HFFc6 (cell line): ENCODE measurements around the gene ADSS1. TPM values are rescaled to one million over a fixed set of nuclear protein-coding genes. Genes with fewer than 3 reads are reported as not detected.

ENCODE experiments used
- DNase-seq: peaks from one replicate; pipeline ENCODE4 v3.0.0-alpha.2; 2018
- H3K27ac Mint-ChIP-seq: 2 replicates; pipeline ENCODE4 v1.8.0; 2020; ENCODE audit warnings: mild to moderate bottlenecking, mixed read lengths
- H3K27me3 Mint-ChIP-seq: 2 replicates; pipeline ENCODE4 v1.8.0; 2021; ENCODE audit warnings: mild to moderate bottlenecking, moderate library complexity, mixed read lengths; ENCODE audit not compliant: insufficient read depth
- H3K36me3 Mint-ChIP-seq: 2 replicates; pipeline ENCODE4 v1.8.0; 2021; ENCODE audit warnings: low read depth, mixed read lengths
- H3K4me1 Mint-ChIP-seq: 2 replicates; pipeline ENCODE4 v1.8.0; 2020; ENCODE audit warnings: low read depth, mixed read lengths
- H3K4me3 Mint-ChIP-seq: 2 replicates; pipeline ENCODE4 v1.8.0; 2020; ENCODE audit warnings: mild to moderate bottlenecking, moderate library complexity, mixed read lengths
- H3K9me3 Mint-ChIP-seq: 2 replicates; pipeline ENCODE4 v1.8.0; 2020; ENCODE audit warnings: mild to moderate bottlenecking, mixed read lengths
- total RNA-seq, 6 experiments: library from RNA; stranded (reverse); fragmentation: NEBNext Ultra II Directional; extraction: Animal tissue kit (Norgen Biotek cat#: 25700); gene quantifications; 2 replicates in 1 of 6; 3 replicates in 5 of 6; pipeline ENCODE4 v1.2.3, GENCODE V29; 2021
- TF ChIP-seq, protein P1 (sequence below): fragments of 200-600 bp; sonication (generic); IDR thresholded peaks from 2 replicates; pipeline ENCODE4 v1.5.0; 2021; ENCODE audit warnings: antibody characterized with exemption, mild to moderate bottlenecking

Gene ADSS1
- total RNA-seq, 6 experiments from 2014 or later, result 2.7 to 3.7 (median 3.3) TPM

DNA sequence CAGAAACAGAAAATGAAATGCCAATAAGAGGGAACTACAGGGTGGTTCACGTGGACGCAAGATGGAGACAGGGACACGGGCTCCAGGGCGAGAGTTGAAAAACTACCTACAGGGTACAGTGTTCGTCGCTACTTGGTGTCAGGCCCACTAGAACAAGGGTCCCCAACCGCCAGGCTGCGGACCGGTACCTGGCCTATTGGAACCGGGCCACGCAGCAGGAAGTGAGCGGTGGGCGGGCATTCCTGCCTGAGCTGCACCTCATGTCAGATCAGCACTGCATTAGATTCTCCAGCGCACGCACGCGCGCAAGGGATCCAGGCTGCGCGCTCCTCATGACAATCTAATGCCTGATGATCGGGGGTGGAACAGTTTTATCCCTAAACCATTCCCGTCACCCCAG is 19.8 kb upstream of the ADSS1 start:
- Mint-ChIP-seq H3K27me3 (peaks cover 10% of the 10 kb centered on the region), H3K9me3 (no peaks in the 10 kb centered on the region), H3K4me3 (no peak overlapping the region), H3K27ac (no peak overlapping the region), H3K36me3 (no peaks in the 10 kb centered on the region; the same call in 1 of the 2 replicates), H3K4me1 (peaks cover 8% of the 10 kb centered on the region)
- TF ChIP-seq, protein P1, sequence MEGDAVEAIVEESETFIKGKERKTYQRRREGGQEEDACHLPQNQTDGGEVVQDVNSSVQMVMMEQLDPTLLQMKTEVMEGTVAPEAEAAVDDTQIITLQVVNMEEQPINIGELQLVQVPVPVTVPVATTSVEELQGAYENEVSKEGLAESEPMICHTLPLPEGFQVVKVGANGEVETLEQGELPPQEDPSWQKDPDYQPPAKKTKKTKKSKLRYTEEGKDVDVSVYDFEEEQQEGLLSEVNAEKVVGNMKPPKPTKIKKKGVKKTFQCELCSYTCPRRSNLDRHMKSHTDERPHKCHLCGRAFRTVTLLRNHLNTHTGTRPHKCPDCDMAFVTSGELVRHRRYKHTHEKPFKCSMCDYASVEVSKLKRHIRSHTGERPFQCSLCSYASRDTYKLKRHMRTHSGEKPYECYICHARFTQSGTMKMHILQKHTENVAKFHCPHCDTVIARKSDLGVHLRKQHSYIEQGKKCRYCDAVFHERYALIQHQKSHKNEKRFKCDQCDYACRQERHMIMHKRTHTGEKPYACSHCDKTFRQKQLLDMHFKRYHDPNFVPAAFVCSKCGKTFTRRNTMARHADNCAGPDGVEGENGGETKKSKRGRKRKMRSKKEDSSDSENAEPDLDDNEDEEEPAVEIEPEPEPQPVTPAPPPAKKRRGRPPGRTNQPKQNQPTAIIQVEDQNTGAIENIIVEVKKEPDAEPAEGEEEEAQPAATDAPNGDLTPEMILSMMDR, result no peak
- no peak for DNase-seq

DNA sequence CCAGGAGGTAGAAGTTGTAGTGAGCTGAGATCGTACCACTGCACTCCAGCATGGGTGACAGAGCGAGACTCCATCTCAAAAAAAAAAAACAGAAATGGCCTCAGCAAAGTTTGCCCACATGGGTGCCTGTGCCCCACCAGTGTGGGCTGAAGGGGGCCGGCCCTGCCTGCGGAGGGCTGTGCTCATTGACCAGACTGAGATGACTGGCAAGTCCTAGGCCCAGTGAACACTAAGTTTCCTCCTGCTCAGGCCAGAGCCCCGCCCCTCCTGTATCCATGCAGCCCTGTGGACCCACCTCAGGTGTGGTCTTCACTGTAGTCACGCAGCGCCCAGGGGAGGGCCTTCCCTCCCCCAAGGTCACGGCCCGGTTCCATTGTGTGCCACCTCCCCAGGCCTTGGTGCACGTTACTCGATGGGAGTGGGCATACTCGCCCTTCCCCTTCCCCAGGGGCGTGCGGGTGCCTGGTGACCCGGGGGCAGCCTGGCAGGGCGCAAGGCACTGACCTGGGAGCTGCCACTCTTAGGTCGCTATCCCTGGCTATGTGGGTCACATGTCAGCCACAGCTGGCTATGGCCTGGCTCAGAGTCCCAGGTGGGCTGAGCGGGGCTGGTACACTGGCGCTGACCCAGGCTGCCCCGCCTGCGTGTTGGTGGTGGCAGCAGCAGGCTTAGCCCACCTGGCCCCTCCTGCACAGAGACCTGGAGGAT is 18.5 kb upstream of the ADSS1 start:
- Mint-ChIP-seq H3K4me1 (peaks cover 8% of the 10 kb centered on the region), H3K27ac (no peak overlapping the region), H3K4me3 (no peak overlapping the region), H3K36me3 (peaks cover 4% of the 10 kb centered on the region; the same call in 1 of the 2 replicates), H3K9me3 (no peaks in the 10 kb centered on the region), H3K27me3 (peaks cover 9% of the 10 kb centered on the region)
- TF ChIP-seq, protein P1, result no peak
- no peak for DNase-seq

DNA sequence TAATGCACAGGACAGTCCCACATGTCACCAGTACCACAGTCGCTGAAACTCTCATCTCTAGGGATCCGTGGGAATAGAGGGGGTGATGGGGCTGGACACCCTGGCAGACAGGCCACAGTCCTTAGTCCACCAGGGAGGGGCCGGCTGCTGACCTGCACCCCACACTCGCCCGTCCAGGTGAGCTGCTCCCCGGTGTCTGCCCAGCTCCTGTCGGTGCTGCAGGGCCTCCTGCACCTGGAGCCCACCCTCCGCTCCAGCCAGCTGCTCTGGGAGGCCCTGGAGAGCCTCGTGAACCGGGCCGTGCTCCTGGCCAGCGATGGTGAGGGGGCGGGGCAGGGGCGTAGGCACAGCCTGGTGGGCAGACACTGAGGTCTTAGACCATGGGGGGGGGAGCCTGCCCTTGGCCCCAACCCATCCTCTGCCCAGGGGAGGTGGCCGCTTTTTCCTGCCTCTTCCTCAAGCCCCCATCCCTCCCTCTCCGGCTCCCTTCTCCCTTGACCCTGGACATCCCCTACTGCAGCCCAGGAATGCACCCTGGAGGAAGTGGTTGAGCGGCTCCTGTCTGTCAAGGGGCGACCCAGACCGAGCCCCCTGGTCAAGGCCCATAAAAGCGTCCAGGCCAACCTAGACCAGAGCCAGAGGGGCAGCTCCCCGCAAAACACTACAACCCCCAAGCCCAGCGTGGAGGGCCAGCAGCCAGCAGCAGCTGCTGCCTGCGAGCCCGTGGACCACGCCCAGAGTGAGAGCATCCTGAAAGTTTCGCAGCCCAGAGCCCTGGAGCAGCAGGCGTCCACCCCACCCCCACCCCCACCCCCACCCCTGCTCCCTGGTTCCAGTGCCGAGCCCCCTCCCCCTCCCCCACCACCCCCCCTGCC is 17.1 kb upstream of the ADSS1 start:
- Mint-ChIP-seq H3K4me3 (no peak overlapping the region), H3K27ac (no peak overlapping the region; the same call in 1 of the 2 replicates), H3K27me3 (peaks cover 9% of the 10 kb centered on the region), H3K4me1 (peaks cover 8% of the 10 kb centered on the region), H3K9me3 (no peaks in the 10 kb centered on the region), H3K36me3 (peaks cover 4% of the 10 kb centered on the region; the same call in 1 of the 2 replicates)
- TF ChIP-seq, protein P1, result no peak
- DNase-seq, result no peak

- Mint-ChIP-seq H3K27ac (no peak overlapping the region), H3K4me3 (no peak overlapping the region)
- DNase-seq, result no peak
These were observed 16.1 kb upstream of the ADSS1 start for GRCh38 chr14:104707608-104708595.

More at GRCh38 chr14:104707608-104708595, 16.1 kb upstream of the ADSS1 start:
- Mint-ChIP-seq H3K36me3 (peaks cover 4% of the 10 kb centered on the region; the same call in 1 of the 2 replicates), H3K4me1 (peaks cover 8% of the 10 kb centered on the region), H3K9me3 (no peaks in the 10 kb centered on the region), H3K27me3 (peaks cover 9% of the 10 kb centered on the region)
- TF ChIP-seq, protein P1, result no peak
